SH-SY5Y (cell line): Measurements from ENCODE around the gene HGS.

ENCODE experiments used
- GATA2 ChIP-seq: IDR thresholded peaks from 2 replicates; pipeline ENCODE4 v1.6.1; 2011; ENCODE audit warnings: mild to moderate bottlenecking, low read depth, low read length
- GATA3 ChIP-seq: IDR thresholded peaks from 2 replicates; pipeline ENCODE4 v1.6.1; 2011; ENCODE audit warnings: low read depth, mild to moderate bottlenecking, low read length, moderate library complexity

GRCh38 chr17:81691608-81692007 is 7.8 kb downstream of the HGS start:
- TF ChIP-seq GATA3 (no peak), GATA2 (no peak)
